Endothelial cell of umbilical vein (primary cell): ENCODE measurements around the gene MBD3.

Source experiments
- EZH2 ChIP-seq: IDR thresholded peaks from 2 replicates; pipeline ENCODE4 v1.6.1; 2012; ENCODE audit warnings: borderline replicate concordance, low read depth, mild to moderate bottlenecking, moderate library complexity, low read length, inconsistent platforms; ENCODE audit not compliant: severe bottlenecking
- JUN ChIP-seq: IDR thresholded peaks from 2 replicates; pipeline ENCODE4 v1.6.1; 2011; ENCODE audit warnings: borderline replicate concordance, low read depth; ENCODE audit not compliant: insufficient read length, insufficient read depth
- POLR2A ChIP-seq: IDR thresholded peaks from 2 replicates; pipeline ENCODE4 v1.6.1; 2012; ENCODE audit warnings: low read depth, mild to moderate bottlenecking, control low read depth, low read length
- POLR2AphosphoS5 ChIP-seq: IDR thresholded peaks from 2 replicates; pipeline ENCODE4 v1.6.1; 2012; ENCODE audit warnings: low read depth, mild to moderate bottlenecking, control low read depth, low read length, moderate library complexity; ENCODE audit not compliant: insufficient read depth
- TF ChIP-seq, protein P1 (sequence below), 2 donors: IDR thresholded peaks; 1 replicate in 1 of 2; 2 replicates in 1 of 2; pipeline ENCODE4 v1.5.1; 2011; ENCODE audit warnings: low read length in 2 of 2, mild to moderate bottlenecking in 2 of 2, moderate library complexity in 2 of 2, control low read depth in 1 of 2, inconsistent platforms in 1 of 2, low read depth in 1 of 2; ENCODE audit not compliant: insufficient read depth in 1 of 2; ENCODE audit errors: extremely low read depth in 1 of 2

- TF ChIP-seq POLR2A (no peak), EZH2 (no peak), POLR2AphosphoS5 (no peak), JUN (no peak)
- TF ChIP-seq, protein P1, sequence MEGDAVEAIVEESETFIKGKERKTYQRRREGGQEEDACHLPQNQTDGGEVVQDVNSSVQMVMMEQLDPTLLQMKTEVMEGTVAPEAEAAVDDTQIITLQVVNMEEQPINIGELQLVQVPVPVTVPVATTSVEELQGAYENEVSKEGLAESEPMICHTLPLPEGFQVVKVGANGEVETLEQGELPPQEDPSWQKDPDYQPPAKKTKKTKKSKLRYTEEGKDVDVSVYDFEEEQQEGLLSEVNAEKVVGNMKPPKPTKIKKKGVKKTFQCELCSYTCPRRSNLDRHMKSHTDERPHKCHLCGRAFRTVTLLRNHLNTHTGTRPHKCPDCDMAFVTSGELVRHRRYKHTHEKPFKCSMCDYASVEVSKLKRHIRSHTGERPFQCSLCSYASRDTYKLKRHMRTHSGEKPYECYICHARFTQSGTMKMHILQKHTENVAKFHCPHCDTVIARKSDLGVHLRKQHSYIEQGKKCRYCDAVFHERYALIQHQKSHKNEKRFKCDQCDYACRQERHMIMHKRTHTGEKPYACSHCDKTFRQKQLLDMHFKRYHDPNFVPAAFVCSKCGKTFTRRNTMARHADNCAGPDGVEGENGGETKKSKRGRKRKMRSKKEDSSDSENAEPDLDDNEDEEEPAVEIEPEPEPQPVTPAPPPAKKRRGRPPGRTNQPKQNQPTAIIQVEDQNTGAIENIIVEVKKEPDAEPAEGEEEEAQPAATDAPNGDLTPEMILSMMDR (IDR thresholded peaks at IDR 0.05; ENCODE audit: extremely low read depth in 1 of 2, insufficient read depth in 1 of 2, low read depth in 1 of 2, low read length in 2 of 2) = no peak
These were observed 36.9 kb downstream of the MBD3 start for GRCh38 chr19:1555487-1556389.
